GM21723 (cell line): ENCODE results near the gene TTC9.

ENCODE experiments used
- ATAC-seq: cut with Tn5 transposase; IDR thresholded peaks from one replicate; pipeline ENCODE4 v1.9.1; 2021; ENCODE audit warnings: mild to moderate bottlenecking, moderate library complexity; ENCODE audit not compliant: unreplicated experiment

The TTC9 gene

GRCh38 chr14:70711451-70711850 lies 69.7 kb downstream of the TTC9 start:
- ATAC-seq, result no peak

DNA sequence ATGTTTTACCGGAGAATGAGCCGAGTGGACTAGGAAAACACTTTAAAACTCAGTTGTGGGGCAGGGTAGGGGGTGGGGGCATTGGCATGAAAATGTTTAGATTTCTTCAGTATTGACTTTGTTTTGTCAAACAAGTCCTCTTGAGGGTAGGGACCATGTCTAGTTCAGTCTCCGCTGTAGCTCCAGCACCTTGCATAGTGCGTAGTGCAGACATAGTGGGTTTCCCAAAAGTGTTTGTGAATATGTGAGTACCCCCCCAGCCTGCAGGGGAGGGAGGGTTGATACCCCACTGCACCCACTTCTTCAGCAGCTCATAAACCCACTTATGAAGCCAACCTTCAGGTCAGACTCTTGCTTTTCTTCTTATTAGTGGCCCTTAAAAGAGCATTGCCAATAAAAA lies 71.4 kb downstream of the TTC9 start:
- ATAC-seq, result no peak

- ATAC-seq, result no peak
Observed at GRCh38 chr14:70713511-70713916, 71.8 kb downstream of the TTC9 start.

DNA sequence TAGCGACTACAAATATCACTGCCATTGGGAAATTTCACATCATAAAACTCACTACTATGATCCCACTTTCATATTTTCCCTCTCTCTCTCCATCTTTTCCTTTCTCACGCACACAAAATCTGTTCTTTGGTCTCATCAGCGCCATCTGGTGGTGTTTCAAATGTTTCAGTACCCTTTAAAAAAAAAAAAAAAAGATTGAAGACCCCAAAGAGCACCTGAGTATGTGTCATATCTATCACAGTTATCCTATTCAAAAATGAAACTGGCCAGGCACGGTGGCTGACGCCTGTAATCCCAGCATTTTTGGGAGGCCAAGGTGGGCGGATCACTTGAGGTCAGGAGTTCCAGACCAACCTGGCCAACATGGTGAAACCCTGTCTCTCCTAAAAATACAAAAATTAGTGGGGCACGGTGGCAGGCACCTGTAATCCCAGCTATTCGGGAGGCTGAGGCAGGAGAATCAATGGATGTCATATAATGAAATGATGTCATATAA lies 72.4 kb downstream of the TTC9 start:
- no peak for ATAC-seq

DNA sequence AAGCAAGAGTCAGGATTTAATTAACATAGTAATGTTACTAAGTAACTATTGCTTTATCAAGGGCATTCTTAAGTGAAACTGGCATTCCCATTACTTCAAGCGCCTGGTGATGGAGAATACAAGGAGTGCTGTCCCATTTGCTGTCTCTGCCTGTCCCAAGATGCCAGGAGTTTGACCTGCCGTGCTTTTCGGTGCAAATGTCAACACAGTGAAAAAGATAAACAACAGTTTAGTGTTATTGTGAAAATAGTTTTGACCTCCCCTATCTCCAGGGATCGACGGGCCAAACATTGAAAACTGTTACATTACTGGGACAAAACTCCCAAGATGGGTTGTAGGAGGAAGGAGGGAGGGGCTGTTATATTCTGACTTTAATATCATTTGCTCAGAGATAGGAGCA lies 74.8 kb downstream of the TTC9 start:
- ATAC-seq, result no peak

DNA sequence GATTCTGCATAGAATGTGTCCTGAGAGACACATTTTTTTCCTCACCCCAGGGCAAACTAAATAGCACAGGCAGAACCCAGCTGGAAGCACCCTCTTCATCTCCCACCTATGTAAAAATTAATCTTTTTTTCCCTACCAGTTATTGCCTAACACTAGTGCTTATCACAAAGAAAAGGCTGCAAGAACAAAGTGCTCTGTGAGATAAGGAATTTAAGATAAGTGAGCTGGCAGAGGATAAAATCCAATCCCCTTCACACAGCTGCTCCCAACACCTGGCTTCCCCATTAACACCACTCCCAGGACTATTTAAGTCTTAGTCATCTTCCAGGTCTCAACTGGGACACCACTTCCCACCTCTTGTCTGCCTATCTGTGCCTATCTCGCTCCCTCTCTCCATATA lies 75.2 kb downstream of the TTC9 start:
- ATAC-seq, result no peak

DNA sequence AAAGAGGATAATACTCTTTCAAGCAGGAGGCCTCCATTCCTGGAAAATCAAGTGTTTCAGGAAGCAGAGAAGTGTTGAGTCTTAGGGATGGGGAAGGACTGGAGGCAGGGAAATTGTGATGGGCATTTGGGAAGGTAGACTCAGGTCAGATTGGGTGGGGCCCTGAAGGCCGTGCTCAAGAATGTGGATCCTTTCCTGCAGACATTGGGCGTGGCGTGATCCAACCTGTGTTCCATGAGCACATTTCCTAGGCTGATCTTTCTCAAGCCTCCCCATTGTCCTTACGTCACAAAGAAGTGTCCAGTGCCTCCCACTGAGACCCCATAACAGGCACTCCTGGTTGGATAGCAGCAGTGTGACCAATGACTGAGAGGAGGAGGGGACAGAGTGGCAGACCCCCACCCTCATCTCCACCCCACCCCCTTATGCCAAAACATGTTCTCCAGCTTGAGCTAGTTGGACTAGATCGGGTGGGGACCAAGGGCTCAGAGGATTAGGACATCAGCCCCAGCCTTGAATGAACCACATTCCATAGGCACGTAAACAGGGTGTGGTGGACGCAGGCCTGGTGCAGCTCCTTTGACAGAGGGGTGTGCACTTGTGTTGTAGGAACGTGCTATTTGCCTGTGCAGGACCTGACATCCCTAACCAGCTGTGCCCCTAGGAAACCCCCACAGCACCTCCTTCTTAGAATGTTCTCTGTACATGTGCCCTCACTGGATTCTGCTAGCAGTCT lies 76.8 kb downstream of the TTC9 start:
- no peak for ATAC-seq

DNA sequence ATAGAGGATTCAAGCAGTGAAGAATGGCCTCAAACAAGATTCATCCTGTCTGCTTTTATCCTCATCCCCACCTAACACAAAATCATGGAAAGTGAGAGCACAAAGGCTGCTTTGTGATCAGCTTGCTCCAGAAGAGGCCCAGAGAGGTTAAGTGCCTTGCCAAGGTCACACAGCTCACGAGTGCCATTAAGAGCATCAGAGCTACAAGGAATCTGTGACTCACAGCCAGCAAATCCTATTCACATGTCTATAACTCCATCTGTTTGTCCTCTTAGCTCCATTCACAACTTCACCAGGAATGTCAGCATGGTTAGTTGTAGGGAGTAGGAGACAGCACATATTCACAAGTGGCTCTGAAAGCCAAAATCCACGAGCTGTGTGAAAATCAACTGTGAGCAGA lies 79.8 kb downstream of the TTC9 start:
- no peak for ATAC-seq

GRCh38 chr14:70722418-70722817 lies 80.7 kb downstream of the TTC9 start:
- no peak for ATAC-seq

DNA sequence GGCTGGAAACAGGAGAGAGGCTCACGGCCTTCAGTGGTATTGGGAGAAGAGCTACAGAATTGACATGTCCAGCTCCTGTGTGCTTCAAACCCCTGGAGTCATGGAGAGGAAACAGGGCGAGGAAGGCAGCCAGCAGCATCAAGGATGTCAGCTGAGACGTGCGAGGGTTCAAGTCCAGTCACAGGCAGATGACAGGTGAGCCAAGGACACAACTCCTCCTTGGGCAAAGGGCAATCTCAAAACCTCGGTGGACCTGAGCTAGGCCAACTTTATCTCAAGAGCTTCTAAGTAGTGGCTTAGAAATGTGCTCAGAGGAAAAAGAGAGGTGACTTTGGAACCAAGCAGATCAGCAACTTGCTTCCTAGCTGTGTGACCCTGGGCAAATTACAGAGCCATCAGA lies 81.6 kb downstream of the TTC9 start:
- no peak for ATAC-seq

GRCh38 chr14:70724110-70724509 lies 82.4 kb downstream of the TTC9 start:
- ATAC-seq, result no peak

DNA sequence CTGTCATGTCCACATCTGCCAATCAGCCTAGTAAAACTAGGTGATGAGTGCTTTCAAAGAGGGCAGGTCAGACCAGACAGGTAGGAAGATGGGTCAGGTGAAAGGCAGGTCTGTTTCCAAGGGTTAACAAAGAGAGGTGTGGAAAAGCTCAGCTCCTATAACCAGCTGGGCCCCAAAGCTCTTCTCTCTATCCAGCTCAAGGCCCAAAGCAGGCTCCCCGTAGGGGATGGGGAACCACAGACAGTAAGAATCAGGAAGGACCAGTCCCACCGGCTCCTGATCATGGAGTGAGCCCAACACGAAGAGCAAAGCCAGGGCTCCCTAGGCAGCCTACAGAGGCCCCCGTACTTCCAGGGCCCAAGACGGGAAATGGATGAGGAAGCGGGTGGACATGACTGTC lies 83.2 kb downstream of the TTC9 start:
- ATAC-seq, result no peak
